Measurements from ENCODE around the gene GANAB.
A peak's percentile ranks its signal among the peaks of the same experiment; 100 is the strongest.
"Not testable (repeated sequence)": the region's sequence is repeated elsewhere in the genome, so short reads cannot be mapped to it uniquely, and the experiment has no call there.

Gene GANAB

DNA sequence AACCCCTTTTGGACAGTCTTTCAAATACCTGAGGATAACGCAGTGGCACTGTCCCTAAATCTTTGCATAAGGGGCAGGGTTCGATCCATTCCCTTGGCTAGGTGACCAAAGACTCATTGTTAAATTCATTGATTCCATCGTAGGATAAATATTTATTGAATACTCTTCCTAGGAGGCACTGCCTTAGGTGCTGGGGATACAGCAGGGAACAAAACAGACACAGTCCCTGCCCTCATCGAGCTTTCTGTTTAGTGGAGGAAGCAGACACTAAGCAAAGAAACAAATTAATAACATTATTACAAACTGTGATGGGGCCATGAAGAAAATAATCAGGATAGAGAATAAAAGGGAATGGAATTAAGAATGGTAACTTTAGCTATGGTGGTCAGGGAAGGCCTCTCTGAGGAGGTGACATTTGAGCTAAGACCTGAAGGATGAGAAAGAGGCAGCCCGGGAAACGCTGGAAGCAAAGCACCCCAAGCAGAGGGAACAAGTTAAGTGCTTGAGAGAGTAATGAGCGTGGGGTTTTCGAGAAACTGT lies 25.3 kb downstream of the GANAB start:
- DNase-seq = no peak

GRCh38 chr11:62616957-62617356 lies 29.5 kb downstream of the GANAB start:
- DNase-seq = not testable (repeated sequence)

DNA sequence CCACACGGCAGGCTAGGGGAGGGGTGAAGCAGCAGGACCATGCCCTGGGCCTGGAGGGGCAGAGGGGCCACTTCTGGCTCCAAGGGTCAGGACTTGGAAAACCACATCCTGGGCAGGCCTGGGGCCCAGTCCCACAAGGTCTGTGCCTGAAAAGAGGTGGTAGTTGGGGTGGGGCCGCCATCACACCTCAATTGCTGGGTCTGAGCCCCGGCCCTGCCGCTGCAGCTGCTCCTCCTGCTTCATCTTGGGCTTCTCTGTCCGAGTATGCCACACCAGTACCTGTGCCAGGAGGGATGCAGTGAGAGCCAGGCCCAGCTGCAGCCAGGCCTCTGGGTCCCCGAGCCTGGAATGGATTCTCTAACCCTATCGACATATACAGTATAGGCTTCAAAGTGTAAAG lies 30.9 kb downstream of the GANAB start:
- DNase-seq = no peak

DNA sequence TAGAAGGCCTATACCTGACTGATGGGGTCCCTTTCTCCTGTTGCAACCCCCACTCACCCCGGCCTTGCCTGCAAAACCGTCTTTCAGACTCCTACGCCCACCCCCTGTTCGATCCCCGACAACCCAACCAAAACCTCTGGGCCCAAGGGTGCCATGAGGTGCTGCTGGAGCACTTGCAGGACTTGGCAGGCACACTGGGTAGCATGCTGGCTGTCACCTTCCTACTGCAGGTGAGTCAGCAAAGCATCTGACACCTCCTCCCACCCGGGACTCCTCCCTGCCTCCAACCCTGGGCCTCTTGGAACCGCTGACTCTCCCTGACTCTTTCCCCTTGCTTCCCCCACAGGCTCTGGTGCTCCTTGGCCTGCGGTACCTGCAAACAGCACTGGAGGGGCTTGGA lies 32.1 kb downstream of the GANAB start:
- no peak for DNase-seq

DNA sequence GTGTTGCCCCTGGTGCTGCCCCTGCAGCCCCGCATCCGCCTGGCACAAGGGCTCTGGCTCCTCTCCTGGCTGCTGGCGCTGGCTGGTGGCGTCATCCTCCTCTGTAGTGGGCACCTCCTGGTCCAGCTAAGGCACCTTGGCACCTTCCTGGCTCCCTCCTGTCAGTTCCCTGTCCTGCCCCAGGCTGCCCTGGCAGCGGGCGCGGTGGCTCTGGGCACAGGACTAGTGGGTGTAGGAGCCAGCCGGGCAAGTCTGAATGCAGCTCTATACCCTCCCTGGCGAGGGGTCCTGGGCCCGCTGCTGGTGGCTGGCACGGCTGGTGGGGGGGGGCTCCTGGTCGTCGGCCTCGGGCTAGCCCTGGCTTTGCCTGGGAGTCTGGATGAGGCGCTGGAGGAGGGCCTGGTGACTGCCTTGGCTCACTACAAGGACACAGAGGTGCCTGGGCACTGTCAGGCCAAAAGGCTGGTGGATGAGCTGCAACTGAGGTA lies 33.1 kb downstream of the GANAB start:
- no peak for DNase-seq

DNA sequence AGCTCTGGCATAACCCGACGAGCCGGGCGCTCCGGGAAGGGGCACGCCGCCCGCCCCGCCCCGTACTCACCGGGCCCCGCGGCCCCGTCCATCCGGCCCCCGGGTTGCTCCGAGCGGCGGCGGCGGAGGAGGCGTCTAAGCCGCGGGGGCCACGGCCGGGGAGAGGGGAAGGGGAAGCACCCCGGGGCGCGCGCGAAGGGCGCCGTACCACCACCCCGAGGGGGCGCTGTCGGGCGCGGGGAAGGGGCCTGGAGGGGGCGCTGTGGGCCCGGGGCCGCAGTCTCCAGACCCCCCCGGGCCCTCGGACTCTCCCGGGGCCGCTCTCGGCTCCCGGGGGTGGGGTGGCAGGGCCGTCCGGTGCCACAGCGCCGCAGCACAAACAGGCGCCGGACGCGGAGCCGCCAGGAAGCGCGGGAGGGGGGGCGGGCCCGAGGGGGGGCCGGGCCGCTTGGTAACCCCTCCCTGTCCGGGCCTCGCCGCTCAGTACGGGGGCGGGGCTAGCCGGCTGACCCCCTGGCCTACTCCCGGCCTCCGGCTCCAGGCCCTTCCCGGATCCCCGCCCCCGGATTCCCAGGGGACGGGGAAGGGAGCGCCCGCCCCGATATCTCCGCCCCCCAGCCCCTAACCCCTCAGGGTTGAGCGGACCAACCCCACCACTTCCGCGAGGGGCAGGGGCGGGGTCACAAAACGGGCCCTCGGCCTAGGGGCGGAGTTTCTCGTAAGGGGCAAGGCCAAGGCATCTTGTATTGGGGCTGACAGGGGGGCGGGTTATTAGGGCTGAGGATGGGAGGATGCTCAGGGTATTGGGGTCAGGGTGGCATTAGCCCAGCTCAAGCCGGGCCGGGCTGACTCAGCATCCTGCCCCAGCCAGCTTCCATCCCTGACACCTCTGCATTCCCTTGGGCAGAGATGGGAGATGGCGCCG lies 33.8 kb downstream of the GANAB start, which contains the start of the genes EML3 and ROM1:
TSS of gene EML3 (minus strand) at position 410 of the 925 bp plus-strand sequence. CDS start at position 92, 318 bp downstream.
TSS of gene ROM1 (plus strand) at position 892 of the 925 bp plus-strand sequence. CDS start at position 917, 25 bp downstream.
- DNase-seq = peak; percentile 70 to 90 (median 80)

DNA sequence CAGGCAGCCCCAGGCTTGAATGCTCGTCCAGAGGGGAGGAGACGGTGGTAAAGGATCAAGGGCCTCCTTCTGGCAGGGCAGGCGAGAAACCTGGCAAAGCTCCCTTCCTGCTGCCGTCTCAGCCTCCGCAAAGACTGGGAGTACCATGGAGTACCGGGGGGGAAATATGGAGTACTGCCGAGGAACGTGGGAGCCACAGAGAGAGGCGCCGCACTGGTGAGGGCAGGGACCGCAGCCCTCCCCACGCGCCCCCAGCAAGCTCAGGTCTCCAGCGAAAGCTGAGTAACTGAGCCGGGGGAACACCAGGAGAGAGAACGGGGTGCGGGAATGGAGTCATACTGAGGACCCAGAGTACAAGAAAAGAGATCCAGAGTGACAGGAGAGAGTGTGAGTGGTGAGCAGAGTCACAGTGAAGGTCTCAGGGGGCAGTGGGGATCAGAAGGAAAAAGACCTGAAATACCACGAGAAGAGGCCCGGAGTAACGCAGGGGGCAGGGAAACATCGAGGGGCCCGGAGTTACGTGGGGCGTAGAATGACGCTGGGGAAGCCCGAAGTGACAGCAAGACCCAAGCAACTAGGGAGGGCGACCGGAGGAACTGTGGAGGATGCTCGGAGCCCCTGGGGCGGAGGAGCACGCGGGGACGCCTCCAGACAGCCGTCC lies 34.6 kb downstream of the GANAB start:
- DNase-seq = peak in 1 of 5 donors; percentile 57

DNA sequence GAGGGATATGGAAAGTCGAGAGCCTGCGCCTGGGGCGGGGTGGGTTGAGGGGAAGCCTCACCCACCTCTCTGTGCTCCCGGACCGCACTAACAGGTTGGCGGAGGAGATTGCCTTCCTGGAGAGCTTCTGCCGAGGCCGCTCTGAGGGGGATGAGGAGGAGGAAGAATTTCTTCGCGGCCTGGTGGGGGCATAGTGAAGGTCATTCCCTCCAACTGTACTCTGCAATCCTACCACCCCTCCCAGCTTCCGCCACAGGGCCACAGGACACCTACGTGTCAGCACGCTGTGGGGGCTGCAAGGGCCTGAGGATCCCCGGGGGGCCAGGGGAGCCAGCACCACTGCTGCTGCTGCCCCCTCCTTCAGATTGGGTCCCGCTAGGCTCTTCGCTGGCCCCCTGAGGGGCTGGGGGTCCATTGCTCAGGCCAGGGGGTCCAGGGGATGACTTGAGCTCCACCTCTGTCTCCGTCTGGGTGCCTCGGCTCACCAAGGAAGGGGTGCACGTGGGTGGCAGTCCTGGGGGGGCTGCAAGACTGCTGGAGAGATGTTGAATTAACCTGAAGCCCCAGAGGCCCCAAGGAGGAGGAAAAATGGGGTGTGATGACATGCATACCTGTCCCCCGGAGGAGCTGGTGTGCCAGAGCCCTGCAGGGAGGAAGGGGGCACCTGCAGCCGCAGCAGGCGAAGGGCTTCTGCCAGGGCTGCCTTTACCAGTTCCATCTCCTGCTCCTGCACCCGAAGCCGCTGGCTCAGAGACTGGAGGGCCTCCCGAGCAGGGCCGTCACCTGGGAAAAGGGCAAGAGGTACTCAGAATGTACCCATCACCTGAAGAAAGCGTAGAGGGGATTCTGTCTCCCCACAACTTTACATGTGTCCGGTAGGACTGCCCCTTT lies 35.4 kb downstream of the GANAB start:
- no peak for DNase-seq

DNA sequence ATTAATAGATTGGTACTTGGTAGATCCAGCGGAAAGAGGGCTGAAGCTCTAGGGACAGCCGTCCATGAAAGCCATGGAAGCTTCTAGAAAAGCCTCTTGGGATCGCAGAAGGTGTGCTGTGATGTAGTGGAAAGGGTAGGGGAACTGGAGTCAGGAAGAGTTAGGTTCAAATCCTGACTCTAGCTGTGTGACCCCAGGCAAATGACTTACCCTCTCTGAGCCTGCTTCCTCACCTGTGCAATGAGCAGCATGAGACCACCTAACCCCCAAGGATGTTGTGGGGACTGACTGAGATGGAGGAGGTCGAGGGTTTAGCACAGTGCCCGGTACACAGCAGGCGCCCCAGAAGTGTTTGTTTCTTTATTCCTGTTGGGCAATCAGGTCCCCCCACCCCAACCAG lies 36.0 kb downstream of the GANAB start:
- DNase-seq = no peak

GRCh38 chr11:62608776-62609175 lies 37.6 kb downstream of the GANAB start:
- DNase-seq = no peak

DNA sequence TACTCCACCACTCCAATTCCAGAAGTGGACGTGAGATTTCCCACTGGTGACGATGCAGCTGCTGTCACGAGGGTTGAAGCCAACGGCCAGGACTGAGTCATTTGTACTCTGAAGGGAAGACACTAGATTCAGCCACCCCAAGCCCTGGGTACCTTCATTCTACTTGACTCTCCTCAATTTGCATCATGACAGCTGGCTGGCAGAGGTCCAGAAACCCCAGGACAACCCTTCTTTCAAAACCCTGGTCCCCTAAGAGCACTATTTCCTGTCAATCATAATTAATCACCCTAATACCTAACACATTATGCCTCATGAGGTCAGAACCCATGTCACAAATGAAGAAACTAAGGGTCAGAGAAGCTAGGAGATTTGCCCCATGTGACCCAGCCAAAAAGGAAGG lies 38.7 kb downstream of the GANAB start:
- DNase-seq = no peak

- DNase-seq = no peak
Observed at GRCh38 chr11:62605902-62606301, 40.5 kb downstream of the GANAB start.

- DNase-seq = no peak
Observed at GRCh38 chr11:62605467-62605866, 40.9 kb downstream of the GANAB start.

- no peak for DNase-seq
Observed at GRCh38 chr11:62604460-62605120, 41.8 kb downstream of the GANAB start.

GRCh38 chr11:62603776-62604299 lies 42.6 kb downstream of the GANAB start:
- DNase-seq = no peak

GRCh38 chr11:62603072-62603408 lies 43.4 kb downstream of the GANAB start:
- DNase-seq = no peak

DNA sequence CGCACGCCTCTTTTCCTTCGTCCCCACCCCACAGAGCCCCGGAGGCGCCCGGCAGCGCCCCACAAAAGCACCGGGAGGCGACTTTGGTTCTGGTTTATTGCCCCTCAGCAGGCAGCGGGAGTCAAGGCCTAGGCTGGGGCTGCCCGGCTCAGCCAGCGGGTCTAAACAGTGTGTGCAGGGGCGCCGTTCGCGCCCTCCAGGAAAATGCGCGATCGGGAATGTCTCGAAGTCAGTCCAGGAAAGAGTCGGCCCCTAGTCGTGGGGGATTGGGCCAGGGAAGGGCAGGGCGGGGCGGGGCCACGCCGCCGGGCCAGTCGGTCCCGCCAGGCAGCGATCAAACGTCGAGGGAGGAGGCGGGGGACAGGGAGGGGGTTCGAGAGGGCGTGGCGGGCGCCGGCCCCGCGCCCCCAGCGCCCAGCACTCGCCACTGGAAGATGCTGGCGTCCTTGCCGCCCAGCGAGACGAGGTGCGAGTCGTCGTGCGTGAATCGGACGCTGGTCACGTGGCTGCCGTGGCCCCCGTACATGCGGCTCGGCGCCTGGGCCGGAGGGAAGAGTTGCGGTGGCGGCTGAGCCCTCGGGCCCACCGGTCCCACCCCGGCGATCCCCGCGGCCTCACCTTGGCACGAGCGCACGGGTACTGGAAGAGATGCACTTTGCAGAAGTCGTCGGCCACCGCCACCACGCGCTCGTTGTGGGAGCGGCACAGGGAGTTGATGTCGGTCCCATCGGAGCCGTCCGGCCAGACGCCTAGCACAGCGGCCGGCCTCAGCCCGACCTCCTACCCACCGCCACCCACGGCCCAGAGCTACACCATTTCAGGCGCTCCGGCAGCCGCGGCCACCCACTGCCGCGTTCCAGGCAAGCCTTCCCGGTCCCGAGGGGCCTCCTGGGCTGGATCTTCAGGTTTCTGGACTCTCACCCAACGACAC lies 44.0 kb downstream of the GANAB start:
- peak in 1 of 5 donors; percentile 32 for DNase-seq

DNA sequence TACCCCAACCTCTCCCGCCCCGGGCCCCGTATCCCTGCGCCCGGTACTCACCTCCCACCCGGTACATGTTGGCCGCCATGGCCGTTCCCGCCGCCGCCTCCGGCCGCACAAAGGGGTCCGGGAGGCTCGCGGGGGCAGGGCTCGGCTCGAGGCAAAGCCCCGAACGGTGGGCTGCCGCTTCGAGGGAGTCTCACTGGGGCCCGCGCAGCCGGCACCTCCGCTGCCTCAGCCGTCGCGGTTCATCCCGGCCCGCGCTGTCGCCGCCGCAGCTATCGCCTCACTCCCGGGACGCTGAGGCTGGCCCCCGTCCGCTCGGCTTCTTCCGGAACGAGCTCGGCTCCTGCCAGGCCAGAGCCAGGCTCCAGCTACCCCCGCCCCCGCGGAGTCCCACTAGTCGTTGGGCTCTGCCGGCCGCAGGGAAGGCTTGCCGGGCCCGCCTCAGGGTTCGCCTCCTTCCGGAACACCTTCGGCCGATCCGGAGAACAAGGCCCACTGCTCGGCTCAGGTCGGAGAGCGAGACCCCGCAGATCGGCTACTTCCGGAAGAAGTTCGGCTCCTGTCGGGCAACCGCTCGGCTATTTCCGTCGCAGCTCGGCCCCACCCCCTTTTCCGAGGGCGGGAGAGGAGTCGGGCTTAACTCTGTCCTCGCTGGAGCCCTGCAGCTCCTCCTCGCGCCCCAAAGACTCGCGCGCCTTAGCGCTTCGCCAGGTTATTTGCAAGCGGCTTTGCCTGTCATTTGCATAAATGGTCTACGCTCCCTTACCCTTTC lies 44.9 kb downstream of the GANAB start, which contains the start of gene MTA2:
TSS of gene MTA2 (minus strand) at position 494 of the 769 bp plus-strand sequence. CDS start at position 79, 415 bp downstream.
- DNase-seq = peak; percentile 96 to 99 (median 98)

DNA sequence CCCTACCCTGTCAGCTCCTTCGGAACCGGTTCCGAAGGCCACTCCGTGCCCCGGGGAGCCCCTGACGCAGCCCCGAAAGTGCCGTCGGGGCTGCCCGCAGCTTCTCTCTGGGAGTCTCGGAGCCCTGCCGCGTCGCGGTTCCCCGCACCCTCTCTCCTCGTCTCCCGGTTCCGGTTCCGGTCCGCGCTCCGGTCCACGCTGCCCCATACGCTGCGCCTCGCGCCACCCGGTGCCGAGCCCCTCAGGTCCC lies 45.4 kb downstream of the GANAB start:
- peak; percentile 30 to 52 (median 36) for DNase-seq

Data from T-helper 1 cell (primary cell).